ENCODE data around the gene FAM25A.

FAM25A gene

GRCh38 chr10:87059401-87059800 lies 39.3 kb downstream of the FAM25A start:
- H3K36me3 ChIP-seq (ENCODE audit: insufficient read depth, insufficient read length, low read length), result peaks cover 63% of the 10 kb centered on the region
- no peaks in the 10 kb centered on the region for H3K27me3 ChIP-seq (ENCODE audit: insufficient read depth, insufficient read length)
- TF ChIP-seq YY1 (IDR thresholded peaks at IDR 0.05; ENCODE audit: insufficient read depth, insufficient read length), result no peak
- TF ChIP-seq SUZ12 (IDR thresholded peaks at IDR 0.05; ENCODE audit: extremely low read depth, insufficient read depth, insufficient read length), result no peak
- TF ChIP-seq ZNF274 (IDR thresholded peaks at IDR 0.05; ENCODE audit: low read depth, low read length), result no peak
- H3K4me3 ChIP-seq (ENCODE audit: insufficient read length, low read depth), result no peak overlapping the region
- no peak for DNase-seq (ENCODE audit: low read depth, low spot score)
- H3K9me3 ChIP-seq (ENCODE audit: insufficient read depth, low read length), result no peaks in the 10 kb centered on the region
- H3K4me1 ChIP-seq (ENCODE audit: insufficient read depth, insufficient read length), result peaks cover 2% of the 10 kb centered on the region
- no peak overlapping the region for H3K9ac ChIP-seq (ENCODE audit: insufficient read length, low read depth)

GRCh38 chr10:87060280-87060928 lies 40.3 kb downstream of the FAM25A start:
- H3K36me3 ChIP-seq (ENCODE audit: insufficient read depth, insufficient read length, low read length), result peaks cover 58% of the 10 kb centered on the region
- no peak for TF ChIP-seq ZNF274 (IDR thresholded peaks at IDR 0.05; ENCODE audit: low read depth, low read length)
- TF ChIP-seq SUZ12 (IDR thresholded peaks at IDR 0.05; ENCODE audit: extremely low read depth, insufficient read depth, insufficient read length), result no peak
- no peak for TF ChIP-seq YY1 (IDR thresholded peaks at IDR 0.05; ENCODE audit: insufficient read depth, insufficient read length)
- DNase-seq (ENCODE audit: low read depth, low spot score), result no peak

GRCh38 chr10:87064651-87065050 lies 44.6 kb downstream of the FAM25A start:
- TF ChIP-seq ZNF274 (IDR thresholded peaks at IDR 0.05; ENCODE audit: low read depth, low read length), result no peak
- TF ChIP-seq YY1 (IDR thresholded peaks at IDR 0.05; ENCODE audit: insufficient read depth, insufficient read length), result no peak
- TF ChIP-seq SUZ12 (IDR thresholded peaks at IDR 0.05; ENCODE audit: extremely low read depth, insufficient read depth, insufficient read length), result no peak
- no peak for DNase-seq (ENCODE audit: low read depth, low spot score)
- Histone ChIP-seq H3K9me3 (ENCODE audit: insufficient read depth, low read length) (no peaks in the 10 kb centered on the region), H3K4me1 (ENCODE audit: insufficient read depth, insufficient read length) (no peaks in the 10 kb centered on the region), H3K9ac (ENCODE audit: insufficient read length, low read depth) (no peak overlapping the region), H3K4me3 (ENCODE audit: insufficient read length, low read depth) (no peak overlapping the region), H3K36me3 (ENCODE audit: insufficient read depth, insufficient read length, low read length) (peaks cover 64% of the 10 kb centered on the region), H3K27me3 (ENCODE audit: insufficient read depth, insufficient read length) (no peaks in the 10 kb centered on the region)

More at GRCh38 chr10:87060280-87060928, 40.3 kb downstream of the FAM25A start:
- no peak overlapping the region for H3K9ac ChIP-seq (ENCODE audit: insufficient read length, low read depth)
- H3K27me3 ChIP-seq (ENCODE audit: insufficient read depth, insufficient read length), result no peaks in the 10 kb centered on the region
- H3K4me3 ChIP-seq (ENCODE audit: insufficient read length, low read depth), result no peak overlapping the region
- H3K4me1 ChIP-seq (ENCODE audit: insufficient read depth, insufficient read length), result peaks cover under 1% of the 10 kb centered on the region
- H3K9me3 ChIP-seq (ENCODE audit: insufficient read depth, low read length), result no peaks in the 10 kb centered on the region

GRCh38 chr10:87066178-87066577 lies 46.1 kb downstream of the FAM25A start:
- no peaks in the 10 kb centered on the region for H3K4me1 ChIP-seq (ENCODE audit: insufficient read depth, insufficient read length)
- no peak for DNase-seq (ENCODE audit: low read depth, low spot score)
- no peak overlapping the region for H3K9ac ChIP-seq (ENCODE audit: insufficient read length, low read depth)
- H3K4me3 ChIP-seq (ENCODE audit: insufficient read length, low read depth), result no peak overlapping the region
- no peaks in the 10 kb centered on the region for H3K9me3 ChIP-seq (ENCODE audit: insufficient read depth, low read length)
- H3K36me3 ChIP-seq (ENCODE audit: insufficient read depth, insufficient read length, low read length), result peaks cover 51% of the 10 kb centered on the region
- TF ChIP-seq ZNF274 (IDR thresholded peaks at IDR 0.05; ENCODE audit: low read depth, low read length) (no peak), YY1 (IDR thresholded peaks at IDR 0.05; ENCODE audit: insufficient read depth, insufficient read length) (no peak), SUZ12 (IDR thresholded peaks at IDR 0.05; ENCODE audit: extremely low read depth, insufficient read depth, insufficient read length) (no peak)
- no peaks in the 10 kb centered on the region for H3K27me3 ChIP-seq (ENCODE audit: insufficient read depth, insufficient read length)

- no peak for DNase-seq (ENCODE audit: low read depth, low spot score)
- H3K9ac ChIP-seq (ENCODE audit: insufficient read length, low read depth), result no peak overlapping the region
- H3K36me3 ChIP-seq (ENCODE audit: insufficient read depth, insufficient read length, low read length), result peaks cover 47% of the 10 kb centered on the region
- H3K4me1 ChIP-seq (ENCODE audit: insufficient read depth, insufficient read length), result no peaks in the 10 kb centered on the region
- no peaks in the 10 kb centered on the region for H3K9me3 ChIP-seq (ENCODE audit: insufficient read depth, low read length)
- no peak overlapping the region for H3K4me3 ChIP-seq (ENCODE audit: insufficient read length, low read depth)
- no peaks in the 10 kb centered on the region for H3K27me3 ChIP-seq (ENCODE audit: insufficient read depth, insufficient read length)
- no peak for TF ChIP-seq YY1 (IDR thresholded peaks at IDR 0.05; ENCODE audit: insufficient read depth, insufficient read length)
- no peak for TF ChIP-seq ZNF274 (IDR thresholded peaks at IDR 0.05; ENCODE audit: low read depth, low read length)
- no peak for TF ChIP-seq SUZ12 (IDR thresholded peaks at IDR 0.05; ENCODE audit: extremely low read depth, insufficient read depth, insufficient read length)
Measured at GRCh38 chr10:87066865-87067264, 46.8 kb downstream of the FAM25A start.

- H3K4me3 ChIP-seq (ENCODE audit: insufficient read length, low read depth), result no peak overlapping the region
- DNase-seq (ENCODE audit: low read depth, low spot score), result no peak
- peaks cover 49% of the 10 kb centered on the region for H3K36me3 ChIP-seq (ENCODE audit: insufficient read depth, insufficient read length, low read length)
- H3K9me3 ChIP-seq (ENCODE audit: insufficient read depth, low read length), result no peaks in the 10 kb centered on the region
- TF ChIP-seq ZNF274 (IDR thresholded peaks at IDR 0.05; ENCODE audit: low read depth, low read length), result no peak
- H3K27me3 ChIP-seq (ENCODE audit: insufficient read depth, insufficient read length), result no peaks in the 10 kb centered on the region
- H3K4me1 ChIP-seq (ENCODE audit: insufficient read depth, insufficient read length), result no peaks in the 10 kb centered on the region
- H3K9ac ChIP-seq (ENCODE audit: insufficient read length, low read depth), result no peak overlapping the region
Measured at GRCh38 chr10:87068281-87068680, 48.2 kb downstream of the FAM25A start.

- Histone ChIP-seq H3K9me3 (ENCODE audit: insufficient read depth, low read length) (no peaks in the 10 kb centered on the region), H3K36me3 (ENCODE audit: insufficient read depth, insufficient read length, low read length) (peaks cover 26% of the 10 kb centered on the region), H3K27me3 (ENCODE audit: insufficient read depth, insufficient read length) (no peaks in the 10 kb centered on the region), H3K4me3 (ENCODE audit: insufficient read length, low read depth) (no peak overlapping the region), H3K4me1 (ENCODE audit: insufficient read depth, insufficient read length) (no peaks in the 10 kb centered on the region), H3K9ac (ENCODE audit: insufficient read length, low read depth) (no peak overlapping the region)
- no peak for DNase-seq (ENCODE audit: low read depth, low spot score)
- TF ChIP-seq YY1 (IDR thresholded peaks at IDR 0.05; ENCODE audit: insufficient read depth, insufficient read length), result no peak
- TF ChIP-seq ZNF274 (IDR thresholded peaks at IDR 0.05; ENCODE audit: low read depth, low read length), result no peak
- no peak for TF ChIP-seq SUZ12 (IDR thresholded peaks at IDR 0.05; ENCODE audit: extremely low read depth, insufficient read depth, insufficient read length)
Measured at GRCh38 chr10:87072449-87072848, 52.4 kb downstream of the FAM25A start.

All from NT2/D1 (cell line).